Epithelial cell of proximal tubule (primary cell): ENCODE data around the gene GATAD2B. TPM values are rescaled to one million over a fixed set of nuclear protein-coding genes. Genes with fewer than 3 reads are reported as not detected.

Experiments used
- DNase-seq: peaks from one replicate; pipeline ENCODE4 v3.0.0-alpha.2; 2011; ENCODE audit warnings: low read depth
- H3K4me3 ChIP-seq: 2 replicates; pipeline ENCODE4 v1.5.1; 2011; ENCODE audit warnings: low read depth, mild to moderate bottlenecking, low read length
- total RNA-seq: library from RNA; depleted of rRNA; stranded (reverse); fragments of >200 nt; gene quantifications from 2 replicates; pipeline ENCODE4 v1.2.3, GENCODE V29; 2015
- TF ChIP-seq, protein P1 (sequence below): conservative IDR thresholded peaks from 2 replicates; pipeline ENCODE4 v1.5.1; 2012; ENCODE audit warnings: low read depth, mild to moderate bottlenecking, low read length

GATAD2B gene
- total RNA-seq, 1 donor from 2014 or later: 6.8 TPM

DNA sequence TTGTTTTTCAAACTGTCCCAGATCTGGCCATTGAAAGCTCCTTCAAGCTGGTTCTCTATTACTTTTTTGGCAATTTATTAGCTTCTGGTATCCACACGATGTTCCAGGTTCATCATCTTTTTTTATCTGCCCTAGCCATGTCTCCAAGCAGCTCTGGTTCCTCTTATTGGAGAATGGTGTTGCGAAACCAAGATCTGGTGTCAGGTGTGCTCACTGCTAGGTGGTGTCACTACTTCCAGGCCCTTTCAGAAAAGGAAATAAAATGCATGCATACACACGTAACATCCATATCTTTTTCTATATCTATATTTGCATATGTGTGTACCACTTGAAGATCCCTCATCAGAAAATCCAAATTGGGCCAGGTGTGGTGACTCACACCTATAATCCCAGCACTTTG is 53.3 kb downstream of the GATAD2B start:
- TF ChIP-seq, protein P1, sequence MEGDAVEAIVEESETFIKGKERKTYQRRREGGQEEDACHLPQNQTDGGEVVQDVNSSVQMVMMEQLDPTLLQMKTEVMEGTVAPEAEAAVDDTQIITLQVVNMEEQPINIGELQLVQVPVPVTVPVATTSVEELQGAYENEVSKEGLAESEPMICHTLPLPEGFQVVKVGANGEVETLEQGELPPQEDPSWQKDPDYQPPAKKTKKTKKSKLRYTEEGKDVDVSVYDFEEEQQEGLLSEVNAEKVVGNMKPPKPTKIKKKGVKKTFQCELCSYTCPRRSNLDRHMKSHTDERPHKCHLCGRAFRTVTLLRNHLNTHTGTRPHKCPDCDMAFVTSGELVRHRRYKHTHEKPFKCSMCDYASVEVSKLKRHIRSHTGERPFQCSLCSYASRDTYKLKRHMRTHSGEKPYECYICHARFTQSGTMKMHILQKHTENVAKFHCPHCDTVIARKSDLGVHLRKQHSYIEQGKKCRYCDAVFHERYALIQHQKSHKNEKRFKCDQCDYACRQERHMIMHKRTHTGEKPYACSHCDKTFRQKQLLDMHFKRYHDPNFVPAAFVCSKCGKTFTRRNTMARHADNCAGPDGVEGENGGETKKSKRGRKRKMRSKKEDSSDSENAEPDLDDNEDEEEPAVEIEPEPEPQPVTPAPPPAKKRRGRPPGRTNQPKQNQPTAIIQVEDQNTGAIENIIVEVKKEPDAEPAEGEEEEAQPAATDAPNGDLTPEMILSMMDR: no peak
- DNase-seq: no peak
- no peak overlapping the region for H3K4me3 ChIP-seq

DNA sequence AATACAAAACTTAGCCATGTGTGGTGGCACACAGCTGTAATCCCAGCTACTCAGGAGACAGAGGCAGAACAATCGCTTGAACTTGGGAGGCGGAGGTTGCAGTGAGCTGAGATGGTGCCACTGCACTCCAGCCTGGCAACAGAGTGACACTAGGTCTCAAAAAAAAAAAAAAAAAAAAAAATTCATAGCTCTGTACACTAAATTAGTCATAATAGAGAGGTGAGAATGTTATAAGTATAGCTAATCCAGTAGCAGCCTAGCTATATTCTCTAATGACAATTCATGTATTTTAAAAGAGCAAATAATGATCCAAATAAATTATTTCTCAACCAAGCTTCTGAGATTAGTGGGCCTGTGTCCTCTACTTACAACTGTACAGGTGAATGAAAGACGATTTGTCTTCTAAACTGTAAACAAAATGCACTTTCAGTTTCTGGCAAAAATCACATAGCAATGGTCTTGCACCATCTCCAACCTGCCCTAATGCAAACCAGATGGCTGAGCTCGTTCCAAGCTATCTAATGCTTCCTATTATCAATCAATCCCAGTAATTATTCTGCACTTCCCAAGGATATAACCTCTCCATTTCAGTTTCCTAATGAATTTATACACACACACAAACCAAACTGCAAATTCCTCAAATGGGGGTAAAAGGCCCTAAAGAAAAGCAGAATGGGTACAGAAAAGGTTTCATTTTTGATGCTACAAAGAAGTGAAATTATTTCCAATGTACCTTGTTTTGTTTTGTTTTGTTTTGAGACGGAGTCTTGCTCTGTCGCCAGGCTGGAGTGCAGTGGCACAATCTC is 56.5 kb downstream of the GATAD2B start:
- DNase-seq: no peak
- TF ChIP-seq, protein P1: no peak
- H3K4me3 ChIP-seq: no peak overlapping the region

DNA sequence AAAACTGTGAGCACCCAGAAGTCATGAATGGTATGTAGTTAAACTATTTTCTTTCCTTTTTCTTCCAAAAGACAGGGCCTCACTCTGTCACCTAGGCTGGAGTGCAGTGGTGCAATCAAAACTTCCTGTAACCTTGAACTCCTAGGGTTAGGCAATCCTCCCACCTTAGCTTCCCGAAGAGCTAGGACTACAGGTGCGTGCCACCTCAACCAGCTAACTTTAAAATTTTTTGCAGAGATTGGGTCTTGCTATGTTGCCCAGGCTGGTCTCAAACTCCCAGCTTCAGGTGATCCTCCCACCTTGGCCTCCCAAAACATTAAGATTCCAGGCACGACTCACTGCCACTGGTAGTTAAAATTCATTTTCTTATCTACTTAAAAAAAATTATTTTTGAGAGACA is 62.5 kb downstream of the GATAD2B start:
- no peak for DNase-seq
- TF ChIP-seq, protein P1: no peak

DNA sequence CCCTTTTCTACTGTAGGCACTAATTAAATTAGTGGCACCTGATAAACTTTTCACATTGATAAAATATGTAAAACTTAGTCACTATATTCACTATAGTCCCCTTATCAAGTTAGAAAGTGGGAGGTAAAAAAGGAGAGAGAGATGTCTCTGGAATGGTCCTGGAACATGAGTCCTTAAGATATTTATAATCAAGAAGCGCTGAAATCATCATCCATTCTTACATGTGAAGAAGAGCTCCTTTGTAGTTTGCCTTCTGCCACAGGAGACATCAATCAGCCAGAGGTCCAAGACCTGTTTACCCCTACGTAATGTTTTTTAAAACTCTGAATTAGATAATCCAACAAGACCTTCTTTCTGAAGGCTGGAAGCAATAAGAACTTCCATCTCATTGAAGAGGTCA is 65.3 kb downstream of the GATAD2B start:
- no peak for DNase-seq
- H3K4me3 ChIP-seq: no peak overlapping the region

More for the DNA sequence above, 62.5 kb downstream of the GATAD2B start:
- H3K4me3 ChIP-seq: no peak overlapping the region

DNA sequence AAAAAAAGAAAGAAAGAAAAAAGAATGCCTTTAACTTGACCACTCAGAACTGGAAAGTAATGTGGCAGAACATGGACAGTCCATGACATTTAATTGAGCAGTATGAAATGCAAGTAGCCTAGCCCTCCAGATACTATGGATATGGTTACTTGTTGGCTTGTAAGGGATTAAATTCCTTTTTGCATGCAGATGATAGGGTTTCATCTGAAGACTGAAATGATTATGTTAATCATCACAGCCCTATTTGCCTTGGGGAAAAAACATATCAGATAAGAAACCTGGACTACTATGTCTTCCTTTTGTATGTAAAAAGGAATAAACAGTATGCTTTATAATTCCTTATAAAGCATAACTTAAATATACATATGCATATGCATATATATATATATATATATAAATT is 66.0 kb downstream of the GATAD2B start:
- H3K4me3 ChIP-seq: no peak overlapping the region
- TF ChIP-seq, protein P1: no peak
- no peak for DNase-seq

More for the DNA sequence above, 65.3 kb downstream of the GATAD2B start:
- TF ChIP-seq, protein P1: no peak

DNA sequence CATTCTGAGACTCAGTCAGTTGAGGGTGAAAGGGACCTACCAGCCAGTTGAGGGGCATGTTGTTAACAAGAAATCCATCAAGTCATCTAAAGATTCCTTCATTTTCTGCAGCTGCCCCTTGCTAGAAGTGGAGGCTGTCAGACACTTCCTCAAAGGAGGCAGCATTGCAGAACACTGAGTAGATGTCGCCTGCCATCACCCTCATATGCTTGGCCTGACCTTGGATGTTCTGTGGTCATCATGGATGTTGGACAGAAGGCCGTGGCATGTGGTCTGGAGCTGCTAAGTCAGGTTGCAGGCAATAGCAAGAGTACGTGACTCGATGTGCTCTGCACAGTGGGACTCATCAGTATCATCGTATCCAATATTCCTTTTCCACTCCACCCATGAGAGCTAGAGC is 70.6 kb downstream of the GATAD2B start:
- no peak for DNase-seq
- no peak overlapping the region for H3K4me3 ChIP-seq
- TF ChIP-seq, protein P1: no peak
